ENCODE data around the gene LKAAEAR1. TPM values are rescaled to one million over a fixed set of nuclear protein-coding genes. Genes with fewer than 3 reads are reported as not detected.

The LKAAEAR1 gene
- total and polyA plus RNA-seq, 2 of the 13 experiments (the other 11 are each of a cell fraction or from before 2014, with no cell fraction given), result not detected

GRCh38 chr20:64053841-64054661 is 30.1 kb downstream of the LKAAEAR1 start (continued):
- TF ChIP-seq FUBP1 (CRISPR knock-in tag; IDR thresholded peaks at IDR 0.05; ENCODE audit: borderline replicate concordance) (no peak), RNF2 (conservative IDR thresholded peaks at IDR 0.05; ENCODE audit: low read depth) (no peak), ZNF317 (CRISPR knock-in tag; IDR thresholded peaks at IDR 0.05) (0 out of 2 replicates have a peak, but pooled peaks have one; percentile 34), SSRP1 (CRISPR knock-in tag; IDR thresholded peaks at IDR 0.05) (no peak; the same call in 1 of the 2 replicates), FOXA3 (CRISPR knock-in tag; IDR thresholded peaks at IDR 0.05) (peak; percentile 51), ZNF562 (CRISPR knock-in tag; IDR thresholded peaks at IDR 0.05; ENCODE audit: borderline replicate concordance) (no peak), NFE2L2 (IDR thresholded peaks at IDR 0.05; ENCODE audit: low read length) (no peak), ZFP1 (CRISPR knock-in tag; IDR thresholded peaks at IDR 0.05) (peak; percentile 62; the same call in 1 of the 2 replicates), HDAC2 (CRISPR knock-in tag; IDR thresholded peaks at IDR 0.05) (peak; percentile 85), YEATS4 (CRISPR knock-in tag; IDR thresholded peaks at IDR 0.05; ENCODE audit: borderline replicate concordance) (peak; percentile 82), ZNF704 (CRISPR knock-in tag; IDR thresholded peaks at IDR 0.05; ENCODE audit: borderline replicate concordance) (no peak; the same call in 1 of the 2 replicates), GATA4 (IDR thresholded peaks at IDR 0.05; ENCODE audit: borderline replicate concordance, low read depth) (no peak; the same call in 1 of the 2 replicates), CHCHD3 (CRISPR knock-in tag; IDR thresholded peaks at IDR 0.05) (peak; percentile 59; the same call in 1 of the 2 replicates), GTF3A (CRISPR knock-in tag; conservative IDR thresholded peaks at IDR 0.05) (no peak), KIAA2018 (CRISPR knock-in tag; IDR thresholded peaks at IDR 0.05; ENCODE audit: borderline replicate concordance) (0 out of 2 replicates have a peak, but pooled peaks have one; percentile 1), ZNF572 (CRISPR knock-in tag; IDR thresholded peaks at IDR 0.05) (peak; percentile 52; the same call in 1 of the 2 replicates), PTBP1 (IDR thresholded peaks at IDR 0.05; ENCODE audit: low read depth, low read length, poor library complexity, severe bottlenecking) (no peak), FOXP1 (IDR thresholded peaks at IDR 0.05) (no peak; the same call in 1 of the 2 replicates), FOXP1 (CRISPR knock-in tag; IDR thresholded peaks at IDR 0.05) (peak; percentile 52; the same call in 1 of the 2 replicates)

Measured in HepG2 (cell line).